H1 (cell line): ENCODE data around the gene ZNF561. TPM values are rescaled to one million over a fixed set of nuclear protein-coding genes. Genes with fewer than 3 reads are reported as not detected.

Source experiments
- CTCF ChIA-PET: fragments of 300-600 bp; sonication (Branson Sonifier 250); formaldehyde crosslinking; loops from one replicate; lab custom pipeline; 2021; ENCODE audit not compliant: partially characterized antibody; lab: Charles Lee
- POLR2A ChIA-PET: fragments of 300-600 bp; sonication (Branson Sonifier 250); formaldehyde crosslinking; loops from one replicate; lab custom pipeline; 2021; ENCODE audit warnings: inconsistent platforms; ENCODE audit not compliant: partially characterized antibody; lab: Charles Lee
- DNase-seq, 2 experiments: peaks; one replicate each; pipeline versions ENCODE4 v3.0.0 to v3.0.0-alpha.2; 2010 to 2022; ENCODE audit warnings: low spot score in 2 of 2, low read depth in 1 of 2, mixed read lengths in 1 of 2
- FAIRE-seq: peaks from 2 replicates; lab custom pipeline; 2011; peaks lifted over from hg19 to GRCh38; lab: Jason Lieb, UNC
- H2AFZ ChIP-seq: 2 replicates; pipeline ENCODE4 v1.8.1; 2012; ENCODE audit warnings: low read length, inconsistent platforms
- H2AK5ac ChIP-seq: 2 replicates; pipeline ENCODE4 v1.6.1; 2013; ENCODE audit warnings: low read depth, low read length
- H2BK120ac ChIP-seq: replicated peaks from 2 replicates; pipeline ENCODE3; 2013; ENCODE audit warnings: low read depth, low read length, inconsistent platforms
- H2BK12ac ChIP-seq: 2 replicates; pipeline ENCODE4 v1.6.1; 2013; ENCODE audit warnings: low read depth, low read length
- H2BK15ac ChIP-seq: 2 replicates; pipeline ENCODE4 v1.6.1; 2013; ENCODE audit warnings: low read length
- H2BK20ac ChIP-seq: 2 replicates; pipeline ENCODE4 v1.6.1; 2013; ENCODE audit warnings: low read length
- H2BK5ac ChIP-seq: 2 replicates; pipeline ENCODE4 v1.6.1; 2013; ENCODE audit warnings: low read depth, low read length
- H3K14ac ChIP-seq: 2 replicates; pipeline ENCODE4 v1.6.1; 2013; ENCODE audit warnings: inconsistent platforms; ENCODE audit not compliant: insufficient read length
- H3K18ac ChIP-seq: 2 replicates; pipeline ENCODE4 v1.6.1; 2013; ENCODE audit warnings: low read length; ENCODE audit errors: extremely low read depth
- H3K23ac ChIP-seq: 2 replicates; pipeline ENCODE4 v1.6.1; 2013; ENCODE audit warnings: inconsistent platforms; ENCODE audit not compliant: insufficient read length
- H3K23me2 ChIP-seq: 2 replicates; pipeline ENCODE4 v1.6.1; 2013; ENCODE audit warnings: low read depth, low read length
- H3K27ac ChIP-seq: 2 replicates; pipeline ENCODE4 v1.6.1; 2011; ENCODE audit warnings: low read depth, low read length, inconsistent platforms
- H3K27me3 ChIP-seq, 4 experiments: replicated peaks in 1 of 4; 1 replicate in 1 of 4; 2 replicates in 3 of 4; pipeline versions ENCODE4 v1.6.1 to v1.8.1; 2011 to 2013; ENCODE audit warnings: low read length in 3 of 4, mild to moderate bottlenecking in 3 of 4, inconsistent platforms in 2 of 4, mixed read lengths in 2 of 4, moderate library complexity in 1 of 4; ENCODE audit not compliant: control insufficient read depth in 3 of 4, insufficient read depth in 3 of 4; ENCODE audit errors: extremely low read depth in 1 of 4
- H3K36me3 ChIP-seq, 4 experiments: 2 replicates each; pipeline versions ENCODE4 v1.6.1 to v1.8.1; 2011 to 2013; ENCODE audit warnings: mild to moderate bottlenecking in 4 of 4, low read length in 3 of 4, moderate library complexity in 2 of 4, control low read depth in 1 of 4, inconsistent platforms in 1 of 4; ENCODE audit not compliant: insufficient read depth in 4 of 4, control insufficient read depth in 2 of 4
- H3K4ac ChIP-seq: replicated peaks from 2 replicates; pipeline ENCODE3; 2013; ENCODE audit warnings: low read length, low read depth, mixed read lengths, inconsistent platforms; ENCODE audit not compliant: insufficient read length
- H3K4me1 ChIP-seq, 4 experiments: replicated peaks in 1 of 4; 1 replicate in 1 of 4; 2 replicates in 3 of 4; pipeline versions ENCODE4 v1.6.1 to v1.8.1; 2011 to 2013; ENCODE audit warnings: low read length in 3 of 4, inconsistent platforms in 2 of 4, mixed read lengths in 1 of 4; ENCODE audit not compliant: insufficient read depth in 4 of 4, control insufficient read depth in 3 of 4
- H3K4me2 ChIP-seq, 2 experiments: 2 replicates each; pipeline versions ENCODE4 v1.6.1 to v1.8.1; 2011 to 2013; ENCODE audit warnings: low read depth in 2 of 2, low read length in 2 of 2, control low read depth in 1 of 2, inconsistent platforms in 1 of 2, mild to moderate bottlenecking in 1 of 2; ENCODE audit not compliant: insufficient read depth in 1 of 2
- H3K4me3 ChIP-seq, 4 experiments: fragments of 200-600, 300-600 bp in 1 of 4; sonication (generic), shearing (Covaris generic), sonication (Bioruptor Twin) in 1 of 4; 2 replicates each; pipeline versions ENCODE4 v1.5.1 to v1.8.1; 2011 to 2016; ENCODE audit warnings: low read length in 4 of 4, low read depth in 3 of 4, control low read depth in 2 of 4, inconsistent platforms in 2 of 4, mild to moderate bottlenecking in 2 of 4, mixed read lengths in 1 of 4, moderate library complexity in 1 of 4; ENCODE audit not compliant: insufficient read depth in 2 of 4; ENCODE audit errors: extremely low read depth in 1 of 4
- H3K56ac ChIP-seq: replicated peaks from 2 replicates; pipeline ENCODE3; 2013; ENCODE audit warnings: low read depth, mild to moderate bottlenecking, mixed read lengths, low read length, inconsistent platforms; ENCODE audit not compliant: insufficient read length
- H3K79me1 ChIP-seq: 2 replicates; pipeline ENCODE4 v1.6.1; 2013; ENCODE audit warnings: low read depth, low read length, control low read depth
- H3K79me2 ChIP-seq, 2 experiments: 2 replicates each; pipeline versions ENCODE4 v1.6.1 to v1.8.1; 2012 to 2013; ENCODE audit warnings: low read length in 2 of 2, mild to moderate bottlenecking in 2 of 2, inconsistent platforms in 1 of 2; ENCODE audit not compliant: insufficient read depth in 2 of 2, control insufficient read depth in 1 of 2
- H3K9ac ChIP-seq, 4 experiments: replicated peaks in 1 of 4; 1 replicate in 1 of 4; 2 replicates in 3 of 4; pipeline versions ENCODE4 v1.6.1 to v1.8.1; 2011 to 2013; ENCODE audit warnings: low read depth in 3 of 4, low read length in 3 of 4, control low read depth in 2 of 4, mild to moderate bottlenecking in 2 of 4, moderate library complexity in 2 of 4, inconsistent platforms in 1 of 4; ENCODE audit errors: extremely low read depth in 1 of 4
- H3K9me3 ChIP-seq, 2 experiments: 2 replicates each; pipeline versions ENCODE4 v1.6.1 to v1.8.1; 2012 to 2013; ENCODE audit warnings: mild to moderate bottlenecking in 2 of 2, moderate library complexity in 2 of 2, control low read depth in 1 of 2, inconsistent platforms in 1 of 2, low read depth in 1 of 2, low read length in 1 of 2, mixed read lengths in 1 of 2; ENCODE audit not compliant: insufficient read depth in 2 of 2
- H4K20me1 ChIP-seq, 2 experiments: replicated peaks in 1 of 2; 2 replicates each; pipeline versions ENCODE3 to v1.8.1; 2011 to 2013; ENCODE audit warnings: inconsistent platforms in 2 of 2, low read length in 2 of 2, mild to moderate bottlenecking in 1 of 2; ENCODE audit not compliant: insufficient read depth in 2 of 2, control insufficient read depth in 1 of 2
- H4K5ac ChIP-seq: 2 replicates; pipeline ENCODE4 v1.6.1; 2013; ENCODE audit warnings: low read length, low read depth, mixed read lengths, inconsistent platforms; ENCODE audit not compliant: insufficient read length
- H4K8ac ChIP-seq: 2 replicates; pipeline ENCODE4 v1.8.0; 2013; ENCODE audit warnings: mild to moderate bottlenecking, moderate library complexity, low read length, inconsistent platforms; ENCODE audit not compliant: insufficient read depth; ENCODE audit errors: extremely low read depth
- H4K91ac ChIP-seq: replicated peaks from 2 replicates; pipeline ENCODE3; 2013; ENCODE audit warnings: low read length, mixed read lengths, inconsistent platforms; ENCODE audit not compliant: insufficient read length
- CREB1 ChIP-seq: IDR thresholded peaks from 2 replicates; pipeline ENCODE4 v1.6.1; 2012; ENCODE audit warnings: inconsistent platforms
- NANOG ChIP-seq: IDR thresholded peaks from 2 replicates; pipeline ENCODE4 v1.6.1; 2011; ENCODE audit warnings: low read length, low read depth, mild to moderate bottlenecking, inconsistent platforms; ENCODE audit not compliant: insufficient read depth, poor library complexity, severe bottlenecking
- SUZ12 ChIP-seq: fragments of 200-600 bp; sonication (generic); IDR thresholded peaks from 2 replicates; pipeline ENCODE4 v1.6.1; 2012; ENCODE audit warnings: mild to moderate bottlenecking, inconsistent platforms, low read length, moderate library complexity, mixed read lengths
- WGBS, 2 experiments: shearing (Covaris generic) in 1 of 2; methylation state at CpG; one replicate each; pipeline versions ENCODE4 v1.1.6 to v1.1.7; 2013 to 2015; ENCODE audit warnings: low lambda C conversion rate in 2 of 2, mixed read lengths in 2 of 2, inconsistent platforms in 1 of 2, low coverage in 1 of 2, missing lambda C conversion rate in 1 of 2; ENCODE audit not compliant: insufficient replicate concordance in 2 of 2, insufficient coverage in 1 of 2, insufficient read length in 1 of 2; ENCODE audit errors: extremely low coverage in 1 of 2, missing lambda C conversion rate in 1 of 2; 5-methylcytosine and 5-hydroxymethylcytosine counted together
- polyA plus RNA-seq, 7 experiments: library from polyadenylated mRNA; depleted of rRNA in 3 of 7; stranded (reverse) in 5 of 7; unstranded in 2 of 7; fragments of >200 nt in 5 of 7; fragments of 200-250 nt in 2 of 7; gene quantifications; 1 replicate in 5 of 7; 2 replicates in 1 of 7; 4 replicates in 1 of 7; pipeline versions ENCODE4 v1.2.1 to v1.2.3, GENCODE V29; 2011 to 2013; ENCODE audit warnings: missing spikeins in 2 of 7, mixed read lengths in 2 of 7
- total RNA-seq: library from RNA; stranded (reverse); fragmentation: NEBNext Ultra II Directional; extraction: Animal tissue kit (Norgen Biotek cat#: 25700); gene quantifications from 2 replicates; pipeline ENCODE4 v1.2.1, GENCODE V29; 2021

ZNF561 gene
- total and polyA plus RNA-seq, 2 of the 8 experiments (the other 6 are each of a cell fraction or from before 2014, with no cell fraction given): 28.6 to 64.7 TPM

- no peak overlapping the region; the same call in 1 of the 2 replicates for H3K27ac ChIP-seq
- 92% methylated on average over 5 of the region's 5 CpGs; no CpG with 5 or more reads in 1 of the 2 experiments for WGBS, 2 experiments
- no peak for TF ChIP-seq SUZ12
- no peak for TF ChIP-seq NANOG
- TF ChIP-seq CREB1: no peak
These were observed 29.3 kb upstream of the ZNF561 start for GRCh38 chr19:9650345-9650744.

More at GRCh38 chr19:9650345-9650744, 29.3 kb upstream of the ZNF561 start:
- H2AFZ ChIP-seq: no peak overlapping the region
- H2AK5ac ChIP-seq: no peak overlapping the region
- H3K14ac ChIP-seq: no peak overlapping the region
- no peaks in the 10 kb centered on the region for H4K20me1 ChIP-seq
- no peak overlapping the region; the same call in 1 of the 2 replicates for H4K8ac ChIP-seq
- DNase-seq (no peak), FAIRE-seq (no peak)
- H4K91ac ChIP-seq: no peak overlapping the region
- no peak overlapping the region for H3K4me2 ChIP-seq
- H2BK120ac ChIP-seq: no peak overlapping the region
- H4K5ac ChIP-seq: no peak overlapping the region
- peaks cover 0 to 7% (median 0%) of the 10 kb centered on the region in 4 experiments; a peak in 1 of 7 replicates for H3K4me1 ChIP-seq
- H2BK5ac ChIP-seq: 0 out of 2 replicates have a peak overlapping the region, but pooled peaks have one; percentile 35
- H3K36me3 ChIP-seq: peaks cover 0 to 60% (median 19%) of the 10 kb centered on the region in 4 experiments; a peak in 6 of 8 replicates
- H3K79me1 ChIP-seq: no peaks in the 10 kb centered on the region
- no peaks in the 10 kb centered on the region for H3K79me2 ChIP-seq
- no peak overlapping the region for H3K23ac ChIP-seq
- H3K18ac ChIP-seq: no peak overlapping the region
- H3K4me3 ChIP-seq: no peak overlapping the region; a peak in 1 of 8 replicates
- CTCF ChIA-PET: no interaction called here
- POLR2A ChIA-PET: interaction anchor here (1.6 kb wide), 1 partner anchor 118 kb away, joined by 4 read pairs; the partner anchor contains the start of gene ZNF846
- no peak overlapping the region for H3K9ac ChIP-seq
- H3K27me3 ChIP-seq: no peaks in the 10 kb centered on the region
- H3K23me2 ChIP-seq: no peaks in the 10 kb centered on the region
- H2BK20ac ChIP-seq: no peak overlapping the region
- H3K9me3 ChIP-seq: peaks cover 39 to 41% of the 10 kb centered on the region in 2 experiments
- H3K56ac ChIP-seq: no peak overlapping the region
- H2BK15ac ChIP-seq: no peak overlapping the region
- H2BK12ac ChIP-seq: 0 out of 2 replicates have a peak overlapping the region, but pooled peaks have one; percentile 39
- no peak overlapping the region for H3K4ac ChIP-seq
